Hepatocyte (in vitro differentiated cells): ENCODE results near the gene SCAMP2. TPM values are rescaled to one million over a fixed set of nuclear protein-coding genes. Genes with fewer than 3 reads are reported as not detected.

Experiments
- DNase-seq: peaks from one replicate; pipeline ENCODE4 v3.0.0-alpha.2; 2016; ENCODE audit warnings: low spot score
- H2AFZ ChIP-seq: fragments of 200-600 bp; sonication (generic); 2 replicates; pipeline ENCODE4 v1.6.0; 2016; ENCODE audit warnings: antibody characterized with exemption, mild to moderate bottlenecking
- H3K27ac ChIP-seq: fragments of 200-600 bp; sonication (generic); 2 replicates; pipeline ENCODE4 v1.5.1; 2016; ENCODE audit warnings: mild to moderate bottlenecking
- H3K27me3 ChIP-seq: fragments of 200-600 bp; sonication (generic); 2 replicates; pipeline ENCODE4 v1.6.1; 2016
- H3K36me3 ChIP-seq: fragments of 200-600 bp; sonication (generic); replicated peaks from 2 replicates; pipeline ENCODE4 v1.5.1; 2016; ENCODE audit warnings: low read depth; ENCODE audit not compliant: insufficient read depth
- H3K4me1 ChIP-seq: fragments of 200-600 bp; sonication (generic); 2 replicates; pipeline ENCODE4 v1.5.1; 2016; ENCODE audit warnings: mild to moderate bottlenecking, moderate library complexity; ENCODE audit not compliant: insufficient read depth
- H3K4me2 ChIP-seq: fragments of 200-600 bp; sonication (generic); 2 replicates; pipeline ENCODE4 v1.6.0; 2016
- H3K4me3 ChIP-seq: fragments of 200-600 bp; sonication (generic); 2 replicates; pipeline ENCODE4 v1.5.1; 2016; ENCODE audit warnings: mild to moderate bottlenecking
- H3K79me2 ChIP-seq: fragments of 200-600 bp; sonication (generic); 2 replicates; pipeline ENCODE4 v1.6.0; 2017; ENCODE audit warnings: mild to moderate bottlenecking
- H3K9me2 ChIP-seq: fragments of 200-600 bp; sonication (generic); replicated peaks from 2 replicates; pipeline ENCODE4 v1.6.0; 2017; ENCODE audit warnings: mild to moderate bottlenecking; ENCODE audit not compliant: insufficient read depth
- H3K9me3 ChIP-seq: fragments of 200-600 bp; sonication (generic); 2 replicates; pipeline ENCODE4 v1.5.1; 2016; ENCODE audit warnings: low read depth, mild to moderate bottlenecking
- H4K20me1 ChIP-seq: fragments of 200-600 bp; sonication (generic); 2 replicates; pipeline ENCODE4 v1.6.0; 2016; ENCODE audit warnings: mild to moderate bottlenecking; ENCODE audit not compliant: insufficient read depth, poor library complexity, severe bottlenecking
- CTCF ChIP-seq: fragments of 200-600 bp; sonication (generic); IDR thresholded peaks from 2 replicates; pipeline ENCODE4 v1.5.1; 2016; ENCODE audit warnings: antibody characterized with exemption, mild to moderate bottlenecking; ENCODE audit not compliant: poor library complexity
- EZH2 ChIP-seq: fragments of 200-600 bp; sonication (generic); IDR thresholded peaks from 2 replicates; pipeline ENCODE4 v1.6.1; 2016; ENCODE audit warnings: antibody characterized with exemption, mild to moderate bottlenecking, borderline replicate concordance
- EZH2phosphoT487 ChIP-seq: fragments of 200-600 bp; sonication (generic); IDR thresholded peaks from one replicate; pipeline ENCODE4 v1.6.1; 2018; ENCODE audit warnings: antibody characterized with exemption, mild to moderate bottlenecking, low read depth, moderate library complexity; ENCODE audit not compliant: unreplicated experiment, severe bottlenecking
- WGBS: methylation state at CpG from one replicate; pipeline ENCODE4 v1.1.6; 2016; ENCODE audit warnings: low lambda C conversion rate; ENCODE audit errors: missing lambda C conversion rate; 5-methylcytosine and 5-hydroxymethylcytosine counted together
- polyA plus RNA-seq: library from polyadenylated mRNA; unstranded; fragments of >200 nt; fragmentation: Nextera tagmentation; extraction: Ambion mirVana; gene quantifications from 2 replicates; pipeline ENCODE4 v1.2.1, GENCODE V29; 2016
- total RNA-seq: library from RNA; depleted of rRNA; stranded (reverse); fragments of >200 nt; gene quantifications from 2 replicates; pipeline ENCODE4 v1.2.3, GENCODE V29; 2014

Gene SCAMP2
- total and polyA plus RNA-seq, 2 experiments from 2014 or later, result 64.0 to 130 TPM

- no peaks in the 10 kb centered on the region for H3K4me1 ChIP-seq
Observed at GRCh38 chr15:74882528-74882927, 9.4 kb upstream of the SCAMP2 start.

GRCh38 chr15:74878273-74878672 is 5.1 kb upstream of the SCAMP2 start:
- no peaks in the 10 kb centered on the region for H3K79me2 ChIP-seq
- H3K4me3 ChIP-seq, result no peak overlapping the region
- H3K27ac ChIP-seq, result no peak overlapping the region
- DNase-seq, result no peak
- no peak overlapping the region for H2AFZ ChIP-seq
- no peaks in the 10 kb centered on the region for H3K27me3 ChIP-seq
- no peaks in the 10 kb centered on the region for H3K9me2 ChIP-seq
- no peak overlapping the region for H3K4me2 ChIP-seq
- no peaks in the 10 kb centered on the region for H3K9me3 ChIP-seq
- no peaks in the 10 kb centered on the region for H3K36me3 ChIP-seq
- 94% methylated on average over 4 of the region's 4 CpGs for WGBS
- no peaks in the 10 kb centered on the region for H4K20me1 ChIP-seq
- no peaks in the 10 kb centered on the region for H3K4me1 ChIP-seq
- TF ChIP-seq EZH2phosphoT487 (no peak), EZH2 (no peak), CTCF (no peak)

More at GRCh38 chr15:74882528-74882927, 9.4 kb upstream of the SCAMP2 start:
- Histone ChIP-seq H4K20me1 (no peaks in the 10 kb centered on the region), H3K9me2 (no peaks in the 10 kb centered on the region), H3K27me3 (no peaks in the 10 kb centered on the region), H3K79me2 (no peaks in the 10 kb centered on the region), H3K36me3 (no peaks in the 10 kb centered on the region), H2AFZ (no peak overlapping the region), H3K4me2 (no peak overlapping the region), H3K4me3 (no peak overlapping the region), H3K27ac (no peak overlapping the region), H3K9me3 (no peaks in the 10 kb centered on the region)
- WGBS, result 76% methylated on average over 6 of the region's 6 CpGs
- TF ChIP-seq EZH2, result no peak
- no peak for TF ChIP-seq EZH2phosphoT487
- TF ChIP-seq CTCF, result no peak
- no peak for DNase-seq

GRCh38 chr15:74873756-74874424 is 725 bp upstream of the SCAMP2 start:
- peaks cover 22% of the 10 kb centered on the region for H4K20me1 ChIP-seq
- no peaks in the 10 kb centered on the region for H3K9me3 ChIP-seq
- peak overlapping the region; percentile 91 for H3K4me2 ChIP-seq
- H2AFZ ChIP-seq, result peak overlapping the region; percentile 95
- no peaks in the 10 kb centered on the region for H3K36me3 ChIP-seq
- H3K4me1 ChIP-seq, result peaks cover 36% of the 10 kb centered on the region
- 50% methylated on average over 16 of the region's 16 CpGs for WGBS
- no peaks in the 10 kb centered on the region for H3K27me3 ChIP-seq
- peaks cover 36% of the 10 kb centered on the region for H3K79me2 ChIP-seq
- peak overlapping the region; percentile 58 for H3K27ac ChIP-seq
- no peaks in the 10 kb centered on the region for H3K9me2 ChIP-seq
- DNase-seq, result peak; percentile 37
- TF ChIP-seq EZH2 (no peak), EZH2phosphoT487 (no peak), CTCF (no peak)
- H3K4me3 ChIP-seq, result peak overlapping the region; percentile 48
